SKM-1 treated with dmso at 0.1 percent for 144 hours (cell line): ENCODE results near the gene FGF18.
"Not testable (repeated sequence)": the region's sequence is repeated elsewhere in the genome, so short reads cannot be mapped to it uniquely, and the experiment has no call there.

Experiments used
- DNase-seq: peaks from one replicate; lab custom pipeline; 2025; ENCODE audit not compliant: unreplicated experiment; lab: John Stamatoyannopoulos, UW

The FGF18 gene, protein sequence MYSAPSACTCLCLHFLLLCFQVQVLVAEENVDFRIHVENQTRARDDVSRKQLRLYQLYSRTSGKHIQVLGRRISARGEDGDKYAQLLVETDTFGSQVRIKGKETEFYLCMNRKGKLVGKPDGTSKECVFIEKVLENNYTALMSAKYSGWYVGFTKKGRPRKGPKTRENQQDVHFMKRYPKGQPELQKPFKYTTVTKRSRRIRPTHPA

DNA sequence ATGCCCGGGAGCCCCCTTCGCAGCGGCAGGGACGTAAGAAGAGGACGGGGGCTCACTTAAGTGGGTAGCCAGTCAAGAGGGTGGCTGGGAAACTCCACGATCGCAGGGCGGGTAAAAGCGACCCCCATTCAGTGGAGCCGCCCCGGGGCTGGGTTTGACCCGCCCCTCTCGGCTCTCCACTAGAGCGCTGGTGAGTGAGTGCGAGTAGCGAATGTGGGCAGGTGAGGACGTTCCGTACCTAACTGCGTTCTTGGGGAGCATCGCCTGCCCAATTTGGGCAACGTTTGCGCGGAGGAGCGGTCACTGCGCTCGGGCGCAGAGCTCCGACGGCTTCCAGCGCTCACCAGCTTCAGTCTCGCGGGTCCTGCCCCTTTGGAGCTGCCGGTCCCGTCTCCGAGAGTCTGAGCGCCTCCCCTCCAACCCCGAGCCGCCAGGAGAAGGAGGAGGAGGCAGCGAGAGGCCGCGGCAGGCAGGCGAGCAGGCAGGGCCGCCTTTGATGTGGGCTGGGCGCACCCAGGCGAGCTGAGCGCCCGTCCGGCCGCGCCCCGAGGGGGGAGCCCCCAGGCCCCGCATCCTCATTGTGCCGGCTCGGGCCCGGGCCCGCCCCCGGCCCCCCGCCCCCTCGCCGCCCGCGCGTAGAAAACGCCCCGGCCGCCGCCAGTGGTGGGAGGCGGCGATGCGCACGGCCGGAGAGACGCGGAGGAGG is at the start of gene FGF18:
Gene FGF18 (plus strand): TSS at position 666 of the 706 bp plus-strand sequence. CDS start 553 bp downstream, outside the sequence.
- no peak for DNase-seq

DNA sequence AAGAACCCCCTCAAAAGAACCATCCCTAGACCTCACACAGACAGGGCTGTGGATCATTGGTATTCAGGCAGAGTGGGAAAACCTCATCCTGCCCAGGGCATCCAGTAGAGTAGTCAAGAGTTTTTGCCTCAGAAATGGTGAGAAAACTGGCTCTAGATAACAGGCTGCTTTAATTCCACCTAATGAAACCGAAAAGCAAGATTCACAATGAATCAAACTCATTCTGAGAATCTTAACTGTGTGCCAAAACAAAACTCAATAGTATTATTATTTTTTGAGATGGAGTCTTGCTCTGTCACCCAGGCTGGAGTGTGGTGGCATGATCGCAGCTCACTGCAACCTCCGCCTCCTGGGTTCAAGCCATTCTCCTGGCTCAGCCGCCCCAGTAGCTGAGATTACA is 49.5 kb upstream of the FGF18 start:
- DNase-seq, result no peak

DNA sequence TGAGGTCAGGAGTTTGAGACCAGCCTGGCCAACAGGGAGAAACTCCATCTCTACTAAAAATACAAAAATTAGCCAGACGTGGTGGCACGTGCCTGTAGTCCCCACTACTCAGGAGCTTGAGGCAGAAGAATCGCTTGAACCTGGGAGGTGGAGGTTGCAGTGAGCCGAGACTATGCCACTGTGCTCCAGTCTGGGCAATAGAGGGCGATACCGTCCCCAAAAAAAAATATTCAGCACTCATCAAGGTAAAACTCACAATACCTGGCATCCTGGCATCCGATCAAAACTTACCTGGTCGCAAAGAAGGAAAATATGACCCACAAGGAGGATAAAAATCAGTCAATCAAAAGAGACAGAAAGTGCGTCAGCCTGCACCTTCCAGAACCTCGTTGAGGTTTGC is 48.6 kb upstream of the FGF18 start:
- DNase-seq, result not testable (repeated sequence)

DNA sequence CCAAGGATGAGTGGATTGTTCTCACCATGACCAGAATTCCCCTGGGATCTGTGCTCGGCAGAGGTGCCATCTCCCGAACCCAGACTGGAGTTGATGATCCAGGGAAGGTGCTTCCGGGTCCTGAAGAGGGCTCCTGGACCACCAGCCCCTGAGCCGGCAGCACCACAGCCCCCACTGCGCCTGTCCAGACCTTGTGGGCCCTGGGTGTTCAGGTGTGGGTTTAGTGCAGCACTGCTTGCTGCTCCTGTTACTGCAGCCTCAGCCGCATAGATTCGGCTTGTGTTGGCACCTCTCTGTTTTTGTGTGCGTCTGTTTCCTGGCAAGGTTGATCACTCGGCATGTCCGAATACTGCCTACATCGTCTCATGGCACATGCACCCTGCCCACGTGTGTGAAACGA is 48.1 kb upstream of the FGF18 start:
- no peak for DNase-seq

DNA sequence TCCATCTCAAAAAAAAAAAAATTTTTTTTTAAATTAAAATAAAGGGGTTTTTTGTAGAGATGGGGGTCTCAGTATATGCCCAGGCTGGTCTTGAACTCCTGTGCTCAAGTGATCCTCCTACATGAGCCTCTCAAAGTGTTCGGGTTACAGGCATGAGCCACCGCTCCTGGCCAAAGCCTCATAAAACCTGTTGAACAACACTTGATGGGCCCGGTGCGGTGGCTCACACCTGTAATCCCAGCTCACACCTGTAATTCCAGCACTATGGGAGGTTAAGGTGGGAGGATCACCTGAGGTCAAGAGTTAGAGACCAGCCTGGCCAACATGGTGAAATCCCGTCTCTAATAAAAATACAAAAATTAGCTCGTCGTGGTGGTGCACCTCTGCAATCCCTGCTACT is 39.5 kb upstream of the FGF18 start:
- DNase-seq, result no peak

DNA sequence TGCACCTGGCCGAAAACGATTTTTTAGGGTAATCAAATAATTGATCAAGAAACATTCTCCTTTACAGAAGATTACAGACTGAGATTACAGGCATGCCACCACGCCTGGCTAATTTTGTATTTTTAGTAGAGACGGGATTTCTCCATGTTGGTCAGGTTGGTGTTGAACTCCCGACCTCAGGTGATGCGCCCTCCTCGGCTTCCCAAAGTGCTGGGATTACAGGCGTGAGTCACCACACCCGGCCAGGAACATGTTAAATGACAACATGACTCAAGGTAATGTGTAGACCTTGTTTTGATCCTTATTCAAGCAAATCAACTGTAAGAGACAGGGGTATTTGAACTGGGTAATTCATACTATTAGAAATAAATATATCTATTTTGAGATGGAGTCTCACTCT is 35.0 kb upstream of the FGF18 start:
- not testable (repeated sequence) for DNase-seq

DNA sequence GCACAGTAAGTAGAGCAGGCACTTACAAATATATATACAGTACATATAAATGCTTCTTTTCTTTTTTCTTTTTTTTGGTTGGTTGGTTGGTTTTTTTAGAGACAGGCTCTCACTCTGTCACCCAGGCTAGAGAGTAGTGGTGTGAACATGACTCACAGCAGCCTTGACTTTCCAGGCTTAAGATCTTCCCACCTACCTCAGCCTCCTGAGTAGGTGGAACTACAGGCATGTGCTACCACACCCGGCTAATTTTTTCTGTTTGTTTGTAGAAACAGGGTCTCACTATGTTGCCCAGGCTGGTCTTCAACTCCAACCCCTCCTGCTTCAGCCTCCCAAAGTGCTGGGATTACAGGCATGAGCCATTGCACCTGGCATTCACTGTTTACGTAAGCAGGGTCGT is 34.4 kb upstream of the FGF18 start:
- DNase-seq, result not testable (repeated sequence)

DNA sequence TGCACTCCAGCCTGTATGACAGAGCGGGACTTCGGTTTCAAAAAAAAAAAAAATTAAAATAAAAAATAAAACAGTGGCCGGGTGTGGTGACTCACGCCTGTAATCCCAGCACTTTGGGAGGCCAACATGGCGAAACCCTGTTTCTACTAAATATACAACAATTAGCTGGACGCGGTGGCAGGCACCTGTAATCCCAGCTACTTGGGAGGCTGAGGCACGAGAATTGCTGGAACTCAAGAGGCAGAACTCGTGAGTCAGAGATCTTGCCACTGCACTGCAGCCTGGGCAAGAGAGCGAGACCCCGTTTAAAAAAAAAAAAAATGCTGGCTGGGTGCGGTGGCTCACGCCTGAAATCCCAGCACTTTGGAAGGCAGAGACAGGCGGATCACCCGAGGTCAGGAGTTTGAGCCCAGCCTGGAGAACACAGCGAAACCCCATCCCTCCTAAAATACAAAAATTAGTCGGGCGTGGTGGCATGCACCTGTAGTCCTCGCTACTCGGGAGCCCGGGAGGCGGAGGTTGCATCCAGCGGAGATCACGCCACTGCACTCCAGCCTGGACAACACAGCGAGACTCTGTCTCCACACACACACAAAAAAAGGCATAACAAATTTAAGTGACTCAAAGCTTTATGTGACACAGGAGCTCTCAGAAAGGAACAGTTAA is 33.3 kb upstream of the FGF18 start:
- DNase-seq, result no peak

DNA sequence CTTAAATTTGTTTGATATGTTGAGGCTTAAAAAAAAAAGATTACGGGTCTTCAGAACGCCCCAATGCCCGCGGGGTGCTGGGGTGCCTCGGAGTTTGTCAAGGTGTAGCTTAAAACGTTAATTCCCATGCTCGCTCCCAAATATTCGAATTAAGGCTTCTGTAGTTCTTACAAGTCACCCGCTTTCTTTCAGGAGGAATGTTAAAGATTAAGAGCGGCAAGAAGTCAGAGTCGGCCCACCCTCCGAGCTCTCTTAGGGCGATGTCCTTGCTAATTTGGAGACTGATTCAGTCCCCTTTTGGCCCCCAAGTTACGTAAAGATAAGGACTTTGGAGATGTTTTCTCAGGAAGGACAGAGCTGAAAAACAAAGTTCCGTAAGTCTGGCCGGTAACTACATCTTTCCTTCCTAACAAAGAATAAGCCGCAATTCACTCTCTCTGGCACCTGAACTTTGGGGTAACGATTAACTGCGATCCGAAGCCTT is 32.5 kb upstream of the FGF18 start:
- no peak for DNase-seq

DNA sequence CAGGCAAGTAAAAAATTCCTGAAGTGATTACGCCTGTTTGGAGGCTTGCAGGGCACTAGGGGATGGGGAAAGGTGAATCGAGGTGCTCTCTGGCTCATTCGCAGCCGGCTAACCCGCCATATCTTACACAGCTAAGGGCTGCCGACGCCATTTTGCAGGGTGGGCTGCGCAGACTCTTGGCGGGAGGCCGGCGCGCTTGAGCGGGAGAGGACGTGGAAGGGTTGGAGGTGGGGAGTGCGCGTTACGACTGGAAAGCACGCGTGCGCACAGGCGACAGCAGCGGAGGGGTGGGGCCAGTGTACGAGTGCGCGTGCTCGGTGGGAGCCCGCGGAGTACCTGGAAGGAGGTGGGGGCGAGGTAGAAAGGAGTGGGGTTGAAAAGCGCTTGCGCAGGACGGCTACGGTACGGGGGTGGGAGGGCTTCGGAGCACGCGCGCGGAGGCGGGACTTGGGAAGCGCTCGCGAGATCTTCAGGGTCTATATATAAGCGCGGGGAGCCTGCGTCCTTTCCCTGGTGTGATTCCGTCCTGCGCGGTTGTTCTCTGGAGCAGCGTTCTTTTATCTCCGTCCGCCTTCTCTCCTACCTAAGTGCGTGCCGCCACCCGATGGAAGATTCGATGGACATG is 32.0 kb upstream of the FGF18 start, which contains the start of gene NPM1:
Gene NPM1 (plus strand): TSS at position 505 of the 625 bp plus-strand sequence. CDS start 100 bp downstream, at position 605.
- peak; percentile 99 for DNase-seq

DNA sequence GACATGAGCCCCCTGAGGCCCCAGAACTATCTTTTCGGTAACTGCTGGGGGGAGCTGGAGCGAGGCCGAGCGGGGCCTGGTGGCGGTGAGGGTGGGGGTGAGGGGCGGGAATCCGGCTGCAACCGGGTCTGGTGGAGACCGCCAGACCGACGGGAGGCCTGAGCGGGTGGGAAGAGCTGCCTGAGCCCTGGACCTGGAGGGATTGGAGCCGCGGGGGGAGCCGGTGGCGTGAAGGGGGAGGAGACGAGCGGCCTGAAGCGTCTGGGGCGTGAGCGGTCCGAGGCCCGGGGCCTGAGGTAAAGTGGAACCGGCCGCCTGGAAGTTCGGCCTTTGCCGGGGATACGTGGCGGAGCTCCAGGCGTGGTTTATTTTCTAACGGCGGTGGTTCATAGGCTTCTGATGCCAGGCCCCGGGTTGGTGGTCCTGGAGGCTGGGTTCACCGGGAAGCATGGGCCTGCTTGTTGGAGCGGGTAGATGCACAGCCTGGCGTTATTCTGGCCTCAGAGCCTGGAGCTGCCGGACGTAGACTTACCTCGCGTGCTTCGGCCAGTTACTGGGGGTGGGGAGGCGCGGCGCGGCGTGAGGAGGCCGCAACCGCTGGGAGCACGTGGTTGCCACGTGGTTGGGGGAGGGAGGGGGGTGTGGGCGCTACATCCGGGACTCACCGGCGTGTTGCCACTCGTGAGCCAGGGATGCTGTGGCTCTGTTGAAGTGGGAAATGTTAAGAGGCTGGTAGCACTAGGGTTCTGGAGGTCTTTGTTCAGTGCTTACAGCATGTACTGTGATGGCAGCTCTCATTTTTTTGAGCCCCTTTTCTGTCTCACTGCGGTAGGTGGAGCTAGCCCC is 31.3 kb upstream of the FGF18 start:
- DNase-seq, result peak; percentile 47

DNA sequence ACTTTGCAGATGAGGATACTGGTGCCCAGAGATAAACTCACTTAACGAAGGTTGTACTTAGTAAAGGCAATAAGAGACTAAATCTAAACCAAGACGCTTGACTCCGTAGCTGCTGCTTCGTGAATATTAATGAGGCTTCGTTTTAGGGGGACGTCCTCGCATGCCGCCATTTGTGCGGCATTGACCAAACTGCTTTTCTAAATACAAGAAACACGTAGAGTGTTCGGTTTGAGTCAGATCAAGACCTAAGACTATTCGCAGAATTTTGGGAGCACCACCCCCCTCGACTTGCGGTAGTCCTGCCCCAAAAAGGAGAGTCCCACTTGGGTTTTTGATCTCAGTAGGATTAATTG is 30.7 kb upstream of the FGF18 start:
- no peak for DNase-seq

DNA sequence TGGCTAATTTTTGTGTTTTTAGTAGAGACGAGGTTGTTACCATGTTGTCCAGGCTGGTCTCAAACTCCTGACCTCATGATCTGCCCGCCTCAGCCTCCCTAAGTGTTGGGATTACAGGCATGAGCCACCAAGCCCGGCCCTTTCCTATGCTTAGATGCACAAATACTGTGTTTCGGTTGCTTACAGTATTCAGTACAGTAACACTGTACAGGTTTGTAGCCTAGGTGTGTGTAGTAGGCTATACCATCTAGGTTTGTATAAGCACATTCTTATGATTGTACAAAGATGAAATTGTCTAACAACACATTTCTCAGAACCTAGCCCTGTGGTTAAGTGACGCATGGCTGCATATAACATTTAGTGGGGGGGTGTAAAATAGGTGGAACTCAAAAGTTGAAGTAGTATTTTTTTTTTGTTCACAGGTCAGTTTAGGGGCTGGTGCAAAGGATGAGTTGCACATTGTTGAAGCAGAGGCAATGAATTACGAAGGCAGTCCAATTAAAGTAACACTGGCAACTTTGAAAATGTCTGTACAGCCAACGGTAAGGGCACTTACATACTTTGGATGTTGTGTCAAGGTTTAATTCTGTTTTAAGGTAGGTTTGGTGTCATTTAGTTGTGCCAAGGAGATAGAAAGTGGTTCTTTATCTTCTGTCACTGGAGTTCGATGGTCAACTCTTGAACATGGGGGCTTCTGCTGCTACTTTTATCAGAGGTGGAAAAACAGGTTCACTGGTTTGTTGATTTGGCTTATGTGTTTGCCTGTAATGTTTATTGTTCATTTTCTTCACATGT is 28.4 kb upstream of the FGF18 start:
- DNase-seq, result no peak

DNA sequence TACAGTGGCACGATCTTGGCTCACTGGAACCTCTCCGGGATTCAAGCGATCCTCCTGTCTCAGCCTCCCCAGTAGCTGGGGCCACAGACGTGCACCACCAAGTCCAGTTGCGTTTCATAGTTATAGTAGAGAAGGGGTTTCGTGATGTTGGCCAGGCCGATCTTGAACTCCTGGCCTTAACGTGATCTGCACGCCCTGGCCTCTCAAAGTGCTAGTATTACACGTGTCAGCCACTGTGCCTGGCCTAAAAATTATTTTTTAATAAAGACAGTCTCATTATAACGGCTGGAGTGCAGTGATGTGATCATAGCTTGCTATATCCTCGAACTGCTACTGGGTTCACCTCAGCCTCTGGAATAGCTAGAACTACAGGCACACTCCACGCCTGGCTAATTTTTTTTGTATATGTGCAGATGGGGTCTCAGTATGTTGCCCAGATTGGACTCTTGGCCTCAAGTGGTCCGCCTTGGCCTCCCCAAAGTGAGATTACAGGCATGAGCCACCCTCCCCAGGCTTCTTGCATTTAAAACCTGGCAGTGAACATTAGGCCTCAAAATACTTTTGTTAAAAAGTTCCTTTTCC is 27.4 kb upstream of the FGF18 start:
- DNase-seq, result no peak

DNA sequence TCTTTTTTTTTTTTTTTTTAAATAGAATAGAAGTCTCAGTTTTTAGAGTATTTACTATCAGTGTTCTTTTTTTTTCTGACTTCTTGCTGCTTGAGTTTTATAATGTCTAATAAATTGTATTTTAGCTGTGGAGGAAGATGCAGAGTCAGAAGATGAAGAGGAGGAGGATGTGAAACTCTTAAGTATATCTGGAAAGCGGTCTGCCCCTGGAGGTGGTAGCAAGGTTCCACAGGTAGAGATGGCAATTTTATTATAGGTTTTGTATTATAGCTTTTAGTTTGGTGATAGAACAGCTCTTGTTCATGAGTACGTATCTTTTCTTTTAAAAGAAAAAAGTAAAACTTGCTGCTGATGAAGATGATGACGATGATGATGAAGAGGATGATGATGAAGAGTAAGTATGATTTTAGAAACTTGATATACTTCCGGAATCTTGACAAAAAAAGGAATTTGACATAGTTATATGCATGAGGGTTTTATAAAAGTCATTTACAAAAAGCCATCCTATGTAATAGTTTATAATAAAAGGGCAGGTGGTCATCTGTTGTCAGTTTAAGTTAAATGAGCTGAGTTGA is 26.8 kb upstream of the FGF18 start:
- no peak for DNase-seq

DNA sequence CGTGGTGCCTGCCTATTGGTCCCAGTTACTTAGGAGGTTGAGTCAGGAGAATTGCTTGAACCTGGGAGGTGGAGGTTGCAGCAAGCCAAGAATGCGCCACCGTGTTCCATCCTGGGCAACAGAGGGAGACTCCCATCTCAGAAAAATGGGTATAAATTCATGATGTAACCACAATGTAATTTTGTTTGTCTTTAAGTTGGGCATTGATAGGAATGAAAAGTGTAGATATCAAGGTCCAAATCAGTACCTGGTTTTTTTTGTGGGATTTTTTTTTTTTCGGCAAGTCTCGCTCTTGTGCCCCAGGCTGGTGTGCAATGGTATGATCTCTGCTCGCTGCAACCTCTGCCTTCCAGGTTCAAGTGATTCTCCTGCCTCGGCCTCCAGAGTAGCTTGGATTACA is 24.4 kb upstream of the FGF18 start:
- no peak for DNase-seq

DNA sequence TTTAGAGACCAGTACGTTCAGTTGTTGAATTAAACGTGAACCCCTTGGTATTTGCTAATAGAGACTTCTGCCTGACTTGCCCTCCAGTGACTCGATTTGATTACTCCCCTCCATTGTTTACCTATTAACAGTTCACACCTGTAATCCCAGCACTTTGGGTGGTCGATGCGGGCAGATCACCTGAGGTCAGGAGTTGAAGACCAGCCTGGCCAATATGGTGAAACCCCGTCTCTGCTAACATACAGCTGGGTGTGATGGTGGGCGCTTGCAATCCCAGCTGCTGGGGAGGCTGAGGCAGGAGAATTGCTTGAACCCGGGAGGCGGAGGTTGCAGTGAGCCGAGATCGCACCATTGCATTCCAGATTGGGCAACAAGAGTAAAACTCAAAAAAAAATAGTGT is 22.9 kb upstream of the FGF18 start:
- not testable (repeated sequence) for DNase-seq

DNA sequence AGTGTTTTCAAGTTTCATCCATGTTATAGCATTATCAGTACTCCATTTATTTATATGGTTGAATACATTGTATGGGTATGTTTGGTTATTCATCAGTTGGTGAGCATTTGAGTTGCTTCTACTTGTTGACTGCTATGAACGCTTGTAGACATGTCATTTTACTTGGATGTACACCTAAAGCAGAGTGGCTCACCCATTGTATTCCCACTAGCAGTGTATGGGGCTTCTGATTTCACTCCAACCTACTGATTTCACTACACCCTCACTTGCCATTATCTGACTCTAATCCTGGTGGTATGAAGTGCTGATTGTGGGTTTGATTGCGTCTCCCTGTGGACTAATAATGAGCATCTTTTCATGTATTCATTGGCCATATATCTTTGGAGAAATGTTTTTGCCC is 22.3 kb upstream of the FGF18 start:
- no peak for DNase-seq

DNA sequence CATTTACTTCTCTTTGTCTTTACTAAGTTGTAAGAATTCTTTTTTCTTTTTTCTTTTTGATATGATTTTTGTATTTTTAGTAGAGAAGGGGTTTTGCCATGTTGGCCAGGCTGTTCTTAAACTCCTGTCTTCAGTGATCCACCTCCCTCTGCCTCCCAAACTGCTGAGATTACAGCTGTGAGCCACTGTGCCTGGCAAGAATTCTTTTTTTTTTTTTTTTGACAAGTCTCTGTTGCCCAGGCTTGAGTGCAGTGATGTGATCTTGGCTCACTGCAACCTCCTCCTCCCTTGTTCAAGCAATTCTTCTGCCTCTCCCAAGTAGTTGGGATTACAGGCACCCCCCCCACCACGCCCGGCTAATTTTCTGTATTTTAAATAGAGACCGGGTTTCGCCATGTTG is 21.8 kb upstream of the FGF18 start:
- no peak for DNase-seq
